LNCaP clone FGC (cell line): Measurements from ENCODE around the gene ADNP.

Source experiments
- DNase-seq: peaks from one replicate; pipeline ENCODE4 v3.0.0-alpha.2; 2011; ENCODE audit warnings: low read depth
- H3K4me3 ChIP-seq: 2 replicates; pipeline ENCODE4 v1.5.1; 2011; ENCODE audit warnings: mild to moderate bottlenecking, low read depth, low read length, control low read depth
- CTCF ChIP-seq: IDR thresholded peaks from 2 replicates; pipeline ENCODE4 v1.5.1; 2012; ENCODE audit warnings: mild to moderate bottlenecking; ENCODE audit not compliant: control insufficient read depth, insufficient read depth; ENCODE audit errors: extremely low read depth

The ADNP gene

GRCh38 chr20:50879649-50880550 lies 51.3 kb downstream of the ADNP start:
- no peak for TF ChIP-seq CTCF
- H3K4me3 ChIP-seq: no peak overlapping the region
- no peak for DNase-seq

GRCh38 chr20:50877232-50877743 lies 53.9 kb downstream of the ADNP start:
- DNase-seq: no peak
- no peak for TF ChIP-seq CTCF
- H3K4me3 ChIP-seq: no peak overlapping the region

- H3K4me3 ChIP-seq: no peak overlapping the region
- DNase-seq: no peak
- TF ChIP-seq CTCF: no peak
Measured at GRCh38 chr20:50876816-50877215, 54.4 kb downstream of the ADNP start.

GRCh38 chr20:50876063-50876685 lies 55.1 kb downstream of the ADNP start:
- no peak overlapping the region for H3K4me3 ChIP-seq
- no peak for TF ChIP-seq CTCF
- no peak for DNase-seq

GRCh38 chr20:50874758-50875665 lies 56.2 kb downstream of the ADNP start:
- no peak overlapping the region for H3K4me3 ChIP-seq
- DNase-seq: no peak
- no peak for TF ChIP-seq CTCF

GRCh38 chr20:50874111-50874757 lies 57.0 kb downstream of the ADNP start:
- no peak for DNase-seq
- TF ChIP-seq CTCF: no peak
- no peak overlapping the region for H3K4me3 ChIP-seq
